ENCODE measurements around the gene SIL1.

DNA sequence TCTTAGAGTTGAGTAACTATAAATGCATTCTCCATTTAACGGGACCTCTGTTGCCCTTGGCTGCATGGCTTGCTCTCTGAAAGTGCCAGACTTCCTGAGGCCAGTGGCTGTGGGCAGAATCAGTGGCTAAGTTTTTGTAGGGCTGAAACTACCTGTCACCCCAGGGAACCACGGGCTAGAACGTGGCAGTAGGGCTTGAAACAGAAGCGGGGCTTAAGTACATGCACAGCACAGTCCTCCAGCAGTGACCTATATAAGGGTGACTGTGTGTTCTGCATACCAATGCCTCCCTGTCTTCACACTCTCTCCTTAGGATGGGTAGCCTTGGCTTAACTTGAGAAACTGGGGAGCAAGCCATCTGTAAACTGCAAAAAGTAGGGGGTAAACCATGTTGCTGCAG lies 279.5 kb downstream of the SIL1 start:
- TF ChIP-seq POLR2A (IDR thresholded peaks at IDR 0.05) = no peak
- no peak for TF ChIP-seq CTCF (IDR thresholded peaks at IDR 0.05)
